NB4 (cell line): ENCODE measurements around the gene SERINC2.

Source experiments
- DNase-seq: peaks from one replicate; pipeline ENCODE4 v3.0.0; 2010; ENCODE audit warnings: low read depth
- H3K4me3 ChIP-seq: one replicate; pipeline ENCODE4 v1.5.1; 2011; ENCODE audit warnings: mild to moderate bottlenecking, low read depth, low read length, moderate library complexity
- CTCF ChIP-seq: IDR thresholded peaks from one replicate; pipeline ENCODE4 v1.5.1; 2012; ENCODE audit warnings: low read depth, low read length
- MAX ChIP-seq: IDR thresholded peaks from 2 replicates; pipeline ENCODE4 v1.6.1; 2011; ENCODE audit warnings: low read depth, low read length
- MYC ChIP-seq: IDR thresholded peaks from 2 replicates; pipeline ENCODE4 v1.6.1; 2011; ENCODE audit warnings: low read depth, low read length
- POLR2A ChIP-seq: IDR thresholded peaks from 2 replicates; pipeline ENCODE4 v1.6.1; 2011; ENCODE audit warnings: mild to moderate bottlenecking; ENCODE audit not compliant: insufficient read length; ENCODE audit errors: extremely low read depth

SERINC2 gene

GRCh38 chr1:31414980-31415370 is 2.0 kb downstream of the SERINC2 start:
- DNase-seq: no peak
- H3K4me3 ChIP-seq: no peak overlapping the region
- no peak for TF ChIP-seq POLR2A
- TF ChIP-seq MYC: no peak
- TF ChIP-seq MAX: no peak
- TF ChIP-seq CTCF: no peak

GRCh38 chr1:31415658-31416057 is 2.6 kb downstream of the SERINC2 start:
- DNase-seq: no peak
- H3K4me3 ChIP-seq: no peak overlapping the region
- TF ChIP-seq MAX (no peak), CTCF (no peak), MYC (no peak)

- DNase-seq: no peak
These were observed 3.2 kb downstream of the SERINC2 start for GRCh38 chr1:31416101-31416736.

GRCh38 chr1:31417148-31417547 is 4.1 kb downstream of the SERINC2 start:
- DNase-seq: no peak
- TF ChIP-seq CTCF: no peak
- no peak for TF ChIP-seq POLR2A
- TF ChIP-seq MYC: no peak
- TF ChIP-seq MAX: no peak
- no peak overlapping the region for H3K4me3 ChIP-seq

More at GRCh38 chr1:31416101-31416736, 3.2 kb downstream of the SERINC2 start:
- no peak overlapping the region for H3K4me3 ChIP-seq
- no peak for TF ChIP-seq CTCF
- TF ChIP-seq MAX: no peak
- no peak for TF ChIP-seq MYC
- TF ChIP-seq POLR2A: no peak

- no peak overlapping the region for H3K4me3 ChIP-seq
- DNase-seq: no peak
- no peak for TF ChIP-seq CTCF
- no peak for TF ChIP-seq MYC
- TF ChIP-seq MAX: no peak
- no peak for TF ChIP-seq POLR2A
These were observed 5.8 kb downstream of the SERINC2 start for GRCh38 chr1:31418626-31419323.
